OCI-LY7 (cell line): Measurements from ENCODE around the gene DYNAP. TPM values are rescaled to one million over a fixed set of nuclear protein-coding genes. Genes with fewer than 3 reads are reported as not detected.

Experiments used
- Bru-seq: library from RNA; stranded (reverse); fragments of 400-500 nt; gene quantifications from one replicate; lab custom pipeline; 2021; lab: Mats Ljungman, UMichigan
- BruChase-seq, 2 experiments: library from RNA; stranded (reverse); fragments of 400-500 nt; gene quantifications; one replicate each; lab custom pipeline; 2021; lab: Mats Ljungman, UMichigan
- BruUV-seq: library from RNA; stranded (reverse); fragments of 400-500 nt; replicated peaks from 2 replicates; lab custom pipeline; 2021; lab: Mats Ljungman, UMichigan
- CTCF ChIA-PET: fragments of 300-600 bp; sonication (Branson Sonifier 250); formaldehyde crosslinking; loops from one replicate; lab custom pipeline; 2022; ENCODE audit warnings: antibody characterized with exemption; ENCODE audit not compliant: unreplicated experiment; lab: Charles Lee
- POLR2A ChIA-PET: fragments of 300-600 bp; sonication (Branson Sonifier 250); formaldehyde crosslinking; loops from one replicate; lab custom pipeline; 2022; ENCODE audit warnings: antibody characterized with exemption; lab: Charles Lee
- DNase-seq: peaks from one replicate; pipeline ENCODE4 v3.0.0-alpha.2; 2015; ENCODE audit warnings: low spot score
- H2AFZ ChIP-seq: fragments of 200-600 bp; sonication (generic), shearing (Covaris generic); 2 replicates; pipeline ENCODE4 v1.6.1; 2014; ENCODE audit warnings: mild to moderate bottlenecking, antibody characterized with exemption, low read length, moderate library complexity
- H3K27ac ChIP-seq: fragments of 200-600 bp; sonication (generic); 2 replicates; pipeline ENCODE4 v1.5.1; 2014; ENCODE audit warnings: mixed run types, low read depth, mild to moderate bottlenecking, moderate library complexity, low read length, inconsistent platforms; ENCODE audit not compliant: poor library complexity, severe bottlenecking
- H3K36me3 ChIP-seq: fragments of 200-600 bp; sonication (generic); 2 replicates; pipeline ENCODE4 v1.6.1; 2014; ENCODE audit warnings: mild to moderate bottlenecking, antibody characterized with exemption, low read length, moderate library complexity, mixed read lengths; ENCODE audit not compliant: insufficient read depth
- H3K4me1 ChIP-seq: fragments of 200-600 bp; sonication (generic); 2 replicates; pipeline ENCODE4 v1.5.1; 2014; ENCODE audit warnings: mild to moderate bottlenecking, low read length; ENCODE audit not compliant: insufficient read depth, poor library complexity, severe bottlenecking
- H3K4me2 ChIP-seq: fragments of 200-600 bp; sonication (generic); 2 replicates; pipeline ENCODE4 v1.6.1; 2014; ENCODE audit warnings: mild to moderate bottlenecking, low read length
- H3K4me3 ChIP-seq: fragments of 200-600 bp; sonication (generic); 2 replicates; pipeline ENCODE4 v1.5.1; 2014; ENCODE audit warnings: mild to moderate bottlenecking, low read depth, low read length; ENCODE audit not compliant: poor library complexity, severe bottlenecking
- H3K79me2 ChIP-seq: fragments of 200-600 bp; sonication (generic); 2 replicates; pipeline ENCODE4 v1.6.1; 2016; ENCODE audit warnings: low read depth, mild to moderate bottlenecking, low read length, moderate library complexity, mixed read lengths; ENCODE audit not compliant: insufficient read depth
- H3K9me2 ChIP-seq: fragments of 200-600 bp; sonication (generic); 2 replicates; pipeline ENCODE4 v1.6.1; 2016; ENCODE audit warnings: mild to moderate bottlenecking, low read length, mixed read lengths; ENCODE audit not compliant: insufficient read depth
- H3K9me3 ChIP-seq: fragments of 200-600 bp; sonication (generic); 2 replicates; pipeline ENCODE4 v1.6.1; 2014; ENCODE audit warnings: mild to moderate bottlenecking, mixed run types, low read length, mixed read lengths
- H4K20me1 ChIP-seq: fragments of 200-600 bp; sonication (generic); 2 replicates; pipeline ENCODE4 v1.6.1; 2014; ENCODE audit warnings: mild to moderate bottlenecking, antibody characterized with exemption, low read length, moderate library complexity, mixed read lengths; ENCODE audit not compliant: insufficient read depth
- EZH2phosphoT487 ChIP-seq: fragments of 200-600 bp; sonication (generic); IDR thresholded peaks from 2 replicates; pipeline ENCODE4 v1.6.1; 2018; ENCODE audit warnings: low read depth, borderline replicate concordance, mild to moderate bottlenecking, mixed run types, antibody characterized with exemption, low read length, moderate library complexity, mixed read lengths
- intact Hi-C: fragments of 100-400 bp; cut with micrococcal nuclease; formaldehyde crosslinking; loops from one replicate; pipeline ENCODE4 v1.10.0; 2022; ENCODE audit not compliant: unreplicated experiment
- long read RNA-seq: library from polyadenylated mRNA; stranded (forward); transcript quantifications from one replicate; pipeline ENCODE4 v2.0.0, GENCODE V29; 2022
- total RNA-seq, 2 experiments: library from RNA; depleted of rRNA in 1 of 2; stranded (reverse); fragments of >200 nt in 1 of 2; shearing (Covaris generic) in 1 of 2; gene quantifications; 2 replicates each; pipeline ENCODE4 v1.2.3, GENCODE V29; 2014 to 2022
- TF ChIP-seq, protein P1 (sequence below): fragments of 200-600 bp; sonication (generic); conservative IDR thresholded peaks from 2 replicates; pipeline ENCODE4 v1.5.1; 2014; ENCODE audit warnings: mild to moderate bottlenecking, antibody characterized with exemption, low read length, moderate library complexity, mixed read lengths

Gene DYNAP, protein sequence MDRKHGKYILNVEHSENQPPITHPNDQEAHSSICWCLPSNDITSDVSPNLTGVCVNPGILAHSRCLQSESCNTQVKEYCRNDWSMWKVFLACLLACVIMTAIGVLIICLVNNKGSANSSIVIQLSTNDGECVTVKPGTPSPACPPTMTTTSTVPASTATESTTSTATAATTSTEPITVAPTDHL
- total RNA-seq (2014; rRNA removed; shearing (Covaris generic)) (not detected in 2 replicates), total RNA-seq (2022) (not detected in 2 replicates), Bru-seq, nascent RNA (not detected), BruChase-seq, experiment 1, labeled RNA remaining after a 6-hour chase (not detected), BruChase-seq, experiment 2, labeled RNA remaining after a 2-hour chase (not detected)
- long read RNA-seq, result 0 reads

DNA sequence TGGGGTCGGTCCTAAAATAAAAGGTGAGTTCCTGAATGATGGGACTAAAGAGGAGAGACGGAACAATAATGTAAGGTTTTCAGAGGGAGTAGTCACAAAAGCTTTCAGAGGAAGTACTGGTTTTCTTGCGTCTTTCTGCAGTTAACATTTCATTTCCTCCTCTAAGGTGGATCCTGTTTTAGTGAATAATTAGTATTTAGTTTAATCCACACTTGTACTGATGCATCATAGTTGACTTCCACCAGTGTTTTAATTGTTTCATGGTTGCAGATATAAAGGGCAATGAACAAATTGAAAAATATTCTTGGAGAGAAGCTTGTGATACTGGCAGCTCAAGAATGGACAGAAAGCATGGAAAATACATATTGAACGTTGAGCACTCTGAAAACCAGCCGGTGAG is at the start of gene DYNAP:
TSS of gene DYNAP (plus strand) at position 301 of the 400 bp plus-strand sequence. CDS start at position 339, 38 bp downstream.
- POLR2A ChIA-PET, result interaction anchor here (0.6 kb wide), 1 partner anchor 672 kb away, joined by 3 read pairs; no protein-coding TSS in a partner anchor
- Histone ChIP-seq H4K20me1 (no peaks in the 10 kb centered on the region), H3K79me2 (no peaks in the 10 kb centered on the region), H3K4me3 (no peak within 1 kb of the TSS), H2AFZ (no peak within 1 kb of the TSS), H3K9me3 (no peaks in the 10 kb centered on the region), H3K36me3 (no peaks in the 10 kb centered on the region), H3K4me1 (no peaks in the 10 kb centered on the region), H3K4me2 (no peak within 1 kb of the TSS), H3K27ac (no peak within 1 kb of the TSS), H3K9me2 (no peaks in the 10 kb centered on the region)
- BruUV-seq, result no TSS peak
- intact Hi-C loops, result no loop called here
- DNase-seq, result no peak
- TF ChIP-seq, protein P1, sequence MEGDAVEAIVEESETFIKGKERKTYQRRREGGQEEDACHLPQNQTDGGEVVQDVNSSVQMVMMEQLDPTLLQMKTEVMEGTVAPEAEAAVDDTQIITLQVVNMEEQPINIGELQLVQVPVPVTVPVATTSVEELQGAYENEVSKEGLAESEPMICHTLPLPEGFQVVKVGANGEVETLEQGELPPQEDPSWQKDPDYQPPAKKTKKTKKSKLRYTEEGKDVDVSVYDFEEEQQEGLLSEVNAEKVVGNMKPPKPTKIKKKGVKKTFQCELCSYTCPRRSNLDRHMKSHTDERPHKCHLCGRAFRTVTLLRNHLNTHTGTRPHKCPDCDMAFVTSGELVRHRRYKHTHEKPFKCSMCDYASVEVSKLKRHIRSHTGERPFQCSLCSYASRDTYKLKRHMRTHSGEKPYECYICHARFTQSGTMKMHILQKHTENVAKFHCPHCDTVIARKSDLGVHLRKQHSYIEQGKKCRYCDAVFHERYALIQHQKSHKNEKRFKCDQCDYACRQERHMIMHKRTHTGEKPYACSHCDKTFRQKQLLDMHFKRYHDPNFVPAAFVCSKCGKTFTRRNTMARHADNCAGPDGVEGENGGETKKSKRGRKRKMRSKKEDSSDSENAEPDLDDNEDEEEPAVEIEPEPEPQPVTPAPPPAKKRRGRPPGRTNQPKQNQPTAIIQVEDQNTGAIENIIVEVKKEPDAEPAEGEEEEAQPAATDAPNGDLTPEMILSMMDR, result no peak
- TF ChIP-seq EZH2phosphoT487, result no peak
- CTCF ChIA-PET, result no interaction called here

DNA sequence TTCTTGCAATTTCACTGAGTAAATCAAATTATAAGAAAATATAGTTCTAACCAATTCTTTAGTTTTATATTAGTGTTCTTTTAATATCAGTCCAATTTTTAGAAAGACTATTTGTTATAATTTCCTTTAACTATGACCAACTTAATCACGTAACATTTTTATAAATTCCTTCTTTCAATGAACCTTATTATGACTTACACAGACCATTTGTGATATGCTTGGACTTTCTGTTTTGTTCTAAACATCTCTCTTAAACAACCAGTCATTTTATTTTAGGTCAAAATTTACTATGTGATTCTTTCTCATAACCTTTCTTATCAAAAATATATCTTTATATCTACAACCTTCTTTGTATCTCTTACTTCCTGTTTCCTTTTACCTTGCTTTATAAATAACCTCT is 39.5 kb upstream of the DYNAP start:
- CTCF ChIA-PET, result no interaction called here
- no peak overlapping the region for H3K4me3 ChIP-seq
- DNase-seq, result peak; percentile 9

More for the DNA sequence above, 39.5 kb upstream of the DYNAP start:
- no TSS peak for BruUV-seq
- Histone ChIP-seq H3K4me1 (no peaks in the 10 kb centered on the region), H3K4me2 (no peak overlapping the region), H3K36me3 (no peaks in the 10 kb centered on the region), H3K9me2 (no peaks in the 10 kb centered on the region), H2AFZ (no peak overlapping the region), H4K20me1 (no peaks in the 10 kb centered on the region), H3K79me2 (no peaks in the 10 kb centered on the region), H3K9me3 (peaks cover 4% of the 10 kb centered on the region; the same call in 1 of the 2 replicates), H3K27ac (no peak overlapping the region)
- intact Hi-C loops, result no loop called here
- POLR2A ChIA-PET, result interaction anchor here (0.6 kb wide), 1 partner anchor 582 kb away, joined by 3 read pairs; no protein-coding TSS in a partner anchor
- TF ChIP-seq, protein P1, result no peak
- no peak for TF ChIP-seq EZH2phosphoT487
